H1 (cell line): ENCODE data around the gene ACHE. TPM values are rescaled to one million over a fixed set of nuclear protein-coding genes. Genes with fewer than 3 reads are reported as not detected.
A peak's percentile ranks its signal among the peaks of the same experiment; 100 is the strongest.

Source experiments
- BACH1 ChIP-seq: IDR thresholded peaks from 2 replicates; pipeline ENCODE4 v1.6.1; 2012; ENCODE audit warnings: low read length, improper control_type of control experiment
- CBX5 ChIP-seq: fragments of 300-800, 300-1000 bp; sonication (generic); IDR thresholded peaks from 2 replicates; pipeline ENCODE4 v1.7.1; 2016; ENCODE audit warnings: antibody characterized with exemption, low read length, low read depth
- EP300 ChIP-seq, 2 experiments: IDR thresholded peaks; 1 replicate in 1 of 2; 2 replicates in 1 of 2; pipeline ENCODE4 v1.6.1; 2011 to 2012; ENCODE audit warnings: low read depth in 2 of 2, low read length in 2 of 2, mild to moderate bottlenecking in 2 of 2, borderline replicate concordance in 1 of 2, inconsistent platforms in 1 of 2, moderate library complexity in 1 of 2
- EZH2 ChIP-seq: fragments of 200-600 bp; sonication (generic); IDR thresholded peaks from 2 replicates; pipeline ENCODE4 v1.7.1; 2012; ENCODE audit warnings: low read depth, mild to moderate bottlenecking, moderate library complexity, low read length, inconsistent platforms; ENCODE audit not compliant: severe bottlenecking
- FOSL1 ChIP-seq: IDR thresholded peaks from 2 replicates; pipeline ENCODE4 v1.6.1; 2011; ENCODE audit warnings: mild to moderate bottlenecking, low read depth, low read length, moderate library complexity; ENCODE audit not compliant: insufficient read depth
- GTF2F1 ChIP-seq: IDR thresholded peaks from 2 replicates; pipeline ENCODE4 v1.6.1; 2012; ENCODE audit warnings: low read depth, low read length, improper control_type of control experiment, borderline replicate concordance
- HDAC2 ChIP-seq, 2 experiments: fragments of 300-600 bp in 1 of 2; sonication (generic) in 1 of 2; IDR thresholded peaks; 2 replicates each; pipeline ENCODE4 v1.6.1; 2011 to 2012; ENCODE audit warnings: low read depth in 2 of 2, low read length in 2 of 2, mild to moderate bottlenecking in 2 of 2, moderate library complexity in 2 of 2, borderline replicate concordance in 1 of 2, inconsistent platforms in 1 of 2
- JUND ChIP-seq: IDR thresholded peaks from 2 replicates; pipeline ENCODE4 v1.6.1; 2011; ENCODE audit warnings: mild to moderate bottlenecking, improper control_type of control experiment, low read length
- KDM5A ChIP-seq: fragments of 200-600 bp; IDR thresholded peaks from 2 replicates; pipeline ENCODE4 v1.7.1; 2012; ENCODE audit warnings: mild to moderate bottlenecking, low read length, inconsistent platforms, mixed read lengths
- PHF8 ChIP-seq: fragments of 200-600 bp; sonication (generic); conservative IDR thresholded peaks from 2 replicates; pipeline ENCODE4 v1.7.1; 2012; ENCODE audit warnings: low read depth, mild to moderate bottlenecking, inconsistent platforms, low read length, moderate library complexity
- RAD21 ChIP-seq, 2 experiments: IDR thresholded peaks in 1 of 2; conservative IDR thresholded peaks in 1 of 2; 2 replicates each; pipeline ENCODE4 v1.6.1; 2011; ENCODE audit warnings: low read depth in 2 of 2, low read length in 2 of 2, improper control_type of control experiment in 1 of 2, inconsistent platforms in 1 of 2, mild to moderate bottlenecking in 1 of 2, moderate library complexity in 1 of 2
- RXRA ChIP-seq: IDR thresholded peaks from 2 replicates; pipeline ENCODE4 v1.6.1; 2011; ENCODE audit warnings: low read depth, mild to moderate bottlenecking, low read length, moderate library complexity; ENCODE audit not compliant: insufficient read depth
- SAP30 ChIP-seq: fragments of 300-600 bp; sonication (generic); IDR thresholded peaks from 2 replicates; pipeline ENCODE4 v1.7.1; 2012; ENCODE audit warnings: low read length, moderate library complexity, mild to moderate bottlenecking, inconsistent platforms; ENCODE audit not compliant: insufficient read depth, insufficient replicate concordance
- SUZ12 ChIP-seq: fragments of 200-600 bp; sonication (generic); IDR thresholded peaks from 2 replicates; pipeline ENCODE4 v1.6.1; 2012; ENCODE audit warnings: mild to moderate bottlenecking, inconsistent platforms, low read length, moderate library complexity, mixed read lengths
- TAF1 ChIP-seq: IDR thresholded peaks from 2 replicates; pipeline ENCODE4 v1.6.1; 2011; ENCODE audit warnings: mild to moderate bottlenecking, low read depth, low read length
- polyA plus RNA-seq, 7 experiments: library from polyadenylated mRNA; depleted of rRNA in 3 of 7; stranded (reverse) in 5 of 7; unstranded in 2 of 7; fragments of >200 nt in 5 of 7; fragments of 200-250 nt in 2 of 7; gene quantifications; 1 replicate in 5 of 7; 2 replicates in 1 of 7; 4 replicates in 1 of 7; pipeline versions ENCODE4 v1.2.1 to v1.2.3, GENCODE V29; 2011 to 2013; ENCODE audit warnings: missing spikeins in 2 of 7, mixed read lengths in 2 of 7
- total RNA-seq: library from RNA; stranded (reverse); fragmentation: NEBNext Ultra II Directional; extraction: Animal tissue kit (Norgen Biotek cat#: 25700); gene quantifications from 2 replicates; pipeline ENCODE4 v1.2.1, GENCODE V29; 2021
- TF ChIP-seq, protein P1 (sequence below): IDR thresholded peaks from 2 replicates; pipeline ENCODE4 v1.6.1; 2012; ENCODE audit warnings: inconsistent platforms

ACHE gene
- total and polyA plus RNA-seq, 2 of the 8 experiments (the other 6 are each of a cell fraction or from before 2014, with no cell fraction given), result 1.4 to 4.3 TPM

DNA sequence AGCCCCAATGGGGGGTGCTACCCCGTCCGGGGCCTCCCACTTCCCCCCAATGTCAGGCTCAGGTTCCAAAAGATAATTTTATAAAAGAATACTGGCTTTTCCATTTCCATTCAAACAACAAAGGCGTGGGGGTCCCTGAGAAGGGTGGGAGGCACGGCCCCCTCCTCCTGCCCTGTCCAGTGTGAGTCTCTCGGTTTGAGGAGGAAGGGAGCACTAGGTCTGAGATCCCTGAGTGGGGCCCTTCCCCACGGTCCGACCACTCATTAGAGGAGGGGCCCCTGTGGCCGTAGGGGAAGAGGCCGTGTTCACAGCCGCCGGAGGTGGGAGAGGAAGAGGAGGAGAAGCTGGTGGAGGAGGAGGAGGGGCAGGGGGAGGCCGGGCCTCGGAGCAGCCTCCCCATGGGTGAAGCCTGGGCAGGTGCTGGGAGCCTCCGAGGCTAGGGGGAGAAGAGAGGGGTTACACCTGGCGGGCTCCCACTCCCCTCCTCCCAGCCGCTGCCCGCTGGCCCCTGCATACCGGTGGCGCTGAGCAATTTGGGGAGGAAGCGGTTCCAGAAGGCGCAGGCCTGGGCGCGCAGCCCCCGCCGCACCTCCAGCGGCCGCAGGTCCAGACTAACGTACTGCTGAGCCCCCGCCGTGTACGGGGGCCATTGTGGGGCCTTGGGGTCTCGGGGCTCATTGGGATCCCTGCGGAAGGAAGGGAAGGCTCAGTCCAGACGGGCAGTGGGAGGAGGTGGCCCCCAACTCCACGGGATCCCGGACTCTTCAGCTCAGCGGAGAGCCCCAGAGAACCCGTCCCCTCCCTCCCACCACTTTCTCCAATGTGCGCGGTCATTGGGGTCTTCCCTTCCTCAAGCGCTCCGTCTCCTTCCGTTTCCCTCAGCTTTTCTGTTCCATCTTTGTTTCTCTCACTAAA lies 4.8 kb downstream of the ACHE start (continued):
- TF ChIP-seq EP300 (IDR thresholded peaks at IDR 0.05; ENCODE audit: borderline replicate concordance in 1 of 2, low read depth in 2 of 2, low read length in 2 of 2) (no peak), TAF1 (0 out of 2 replicates have a peak, but pooled peaks have one; percentile 28), PHF8 (no peak; the same call in none of the 2 replicates), SUZ12 (no peak), KDM5A (no peak), FOSL1 (no peak), RXRA (no peak), JUND (no peak), GTF2F1 (no peak), EZH2 (peak; percentile 32), CBX5 (no peak), RAD21 (IDR thresholded peaks at IDR 0.05 in 1 of 2, conservative IDR thresholded peaks at IDR 0.05 in 1 of 2; ENCODE audit: low read depth in 2 of 2, low read length in 2 of 2) (no peak), HDAC2 (IDR thresholded peaks at IDR 0.05; ENCODE audit: borderline replicate concordance in 1 of 2, low read depth in 2 of 2, low read length in 2 of 2) (0 out of 4 replicates have a peak, but pooled peaks of 1 of the 2 experiments have one; percentile 41), BACH1 (no peak), SAP30 (peak; percentile 47)
- TF ChIP-seq, protein P1, sequence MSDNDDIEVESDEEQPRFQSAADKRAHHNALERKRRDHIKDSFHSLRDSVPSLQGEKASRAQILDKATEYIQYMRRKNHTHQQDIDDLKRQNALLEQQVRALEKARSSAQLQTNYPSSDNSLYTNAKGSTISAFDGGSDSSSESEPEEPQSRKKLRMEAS, result no peak
